Keratinocyte (primary cell): ENCODE results near the gene ALG14. TPM values are rescaled to one million over a fixed set of nuclear protein-coding genes. Genes with fewer than 3 reads are reported as not detected.

ENCODE experiments used
- DNase-seq: peaks from one replicate; pipeline ENCODE4 v3.0.0-alpha.2; 2011; ENCODE audit warnings: low read depth, missing footprints, low spot score
- FAIRE-seq: peaks from 2 replicates; lab custom pipeline; 2011; peaks lifted over from hg19 to GRCh38; lab: Jason Lieb, UNC
- H2AFZ ChIP-seq: 2 replicates; pipeline ENCODE4 v1.6.0; 2012; ENCODE audit warnings: low read length, control low read depth, inconsistent platforms; ENCODE audit not compliant: control insufficient read depth
- H3K27ac ChIP-seq: 2 replicates; pipeline ENCODE4 v1.5.1; 2011; ENCODE audit warnings: low read length; ENCODE audit not compliant: control insufficient read depth, insufficient read depth
- H3K27me3 ChIP-seq: 3 replicates; pipeline ENCODE4 v1.6.0; 2011; ENCODE audit warnings: low read length; ENCODE audit not compliant: control insufficient read depth, insufficient read depth; ENCODE audit errors: extremely low read depth
- H3K36me3 ChIP-seq, 2 experiments: 2 replicates in 1 of 2; 3 replicates in 1 of 2; pipeline ENCODE4 v1.5.1; 2011; ENCODE audit warnings: low read length in 2 of 2, mild to moderate bottlenecking in 1 of 2; ENCODE audit not compliant: control insufficient read depth in 2 of 2, insufficient read depth in 2 of 2; ENCODE audit errors: extremely low read depth in 1 of 2
- H3K4me1 ChIP-seq: 3 replicates; pipeline ENCODE4 v1.5.1; 2011; ENCODE audit warnings: low read length; ENCODE audit not compliant: control insufficient read depth, insufficient read depth; ENCODE audit errors: extremely low read depth
- H3K4me2 ChIP-seq: 3 replicates; pipeline ENCODE4 v1.6.0; 2011; ENCODE audit warnings: low read depth, low read length; ENCODE audit not compliant: control insufficient read depth, insufficient read depth; ENCODE audit errors: extremely low read depth
- H3K4me3 ChIP-seq, 3 experiments: fragments of 200-600 bp in 1 of 3; sonication (generic) in 1 of 3; 2 replicates in 2 of 3; 3 replicates in 1 of 3; pipeline ENCODE4 v1.5.1; 2011 to 2016; ENCODE audit warnings: low read length in 3 of 3, mild to moderate bottlenecking in 3 of 3, control low read depth in 2 of 3, inconsistent platforms in 1 of 3, low read depth in 1 of 3, mixed read lengths in 1 of 3, mixed run types in 1 of 3, moderate library complexity in 1 of 3; ENCODE audit not compliant: control insufficient read depth in 2 of 3, insufficient read depth in 2 of 3; ENCODE audit errors: extremely low read depth in 1 of 3
- H3K79me2 ChIP-seq: 2 replicates; pipeline ENCODE4 v1.6.0; 2012; ENCODE audit warnings: low read length; ENCODE audit not compliant: control insufficient read depth, insufficient read depth
- H3K9ac ChIP-seq: 3 replicates; pipeline ENCODE4 v1.6.0; 2011; ENCODE audit warnings: low read length; ENCODE audit not compliant: control insufficient read depth, insufficient read depth; ENCODE audit errors: extremely low read depth
- H3K9me1 ChIP-seq: 3 replicates; pipeline ENCODE4 v1.6.0; 2011; ENCODE audit warnings: low read length; ENCODE audit not compliant: control insufficient read depth, insufficient read depth; ENCODE audit errors: extremely low read depth
- H3K9me3 ChIP-seq: 2 replicates; pipeline ENCODE4 v1.5.1; 2012; ENCODE audit warnings: low read depth, low read length; ENCODE audit not compliant: control insufficient read depth
- H4K20me1 ChIP-seq: 3 replicates; pipeline ENCODE4 v1.6.0; 2011; ENCODE audit warnings: low read length; ENCODE audit not compliant: control insufficient read depth, insufficient read depth; ENCODE audit errors: extremely low read depth
- CTCF ChIP-seq, 3 experiments: IDR thresholded peaks in 1 of 3; conservative IDR thresholded peaks in 1 of 3; optimal IDR thresholded peaks in 1 of 3; 2 replicates in 2 of 3; 3 replicates in 1 of 3; pipeline versions ENCODE3 to v1.5.1; 2011; ENCODE audit warnings: low read length in 3 of 3, mild to moderate bottlenecking in 3 of 3, moderate library complexity in 2 of 3, control low read depth in 1 of 3, inconsistent platforms in 1 of 3; ENCODE audit not compliant: insufficient read depth in 2 of 3; ENCODE audit errors: extremely low read depth in 1 of 3
- EZH2 ChIP-seq: IDR thresholded peaks from one replicate; pipeline ENCODE4 v1.6.1; 2012; ENCODE audit warnings: inconsistent platforms, mild to moderate bottlenecking, low read length, moderate library complexity
- dilution Hi-C: fragments of 300-500 bp; cut with MboI; formaldehyde crosslinking; loops from one replicate; pipeline ENCODE4 v1.7.0; 2020; ENCODE audit warnings: low sequenced_read_pairs; ENCODE audit not compliant: extremely low pct_ligation_motif_present
- polyA plus RNA-seq, 5 experiments: library from polyadenylated mRNA; depleted of rRNA in 3 of 5; stranded (reverse) in 3 of 5; stranded (forward) in 1 of 5; unstranded in 1 of 5; fragments of >200 nt; gene quantifications; 1 replicate in 1 of 5; 2 replicates in 3 of 5; 3 replicates in 1 of 5; pipeline versions ENCODE4 v1.2.1 to v1.2.3, GENCODE V29; 2011 to 2012; ENCODE audit warnings: missing spikeins in 2 of 5, low read depth in 1 of 5, low replicate concordance in 1 of 5

Gene ALG14
- polyA plus RNA-seq, 1 donor (not counting 4 experiments of a cell fraction or from before 2014, with no cell fraction given): 4.6 TPM

GRCh38 chr1:94947437-94947836, 125.3 kb downstream of the ALG14 start:
- H2AFZ ChIP-seq: no peak overlapping the region

DNA sequence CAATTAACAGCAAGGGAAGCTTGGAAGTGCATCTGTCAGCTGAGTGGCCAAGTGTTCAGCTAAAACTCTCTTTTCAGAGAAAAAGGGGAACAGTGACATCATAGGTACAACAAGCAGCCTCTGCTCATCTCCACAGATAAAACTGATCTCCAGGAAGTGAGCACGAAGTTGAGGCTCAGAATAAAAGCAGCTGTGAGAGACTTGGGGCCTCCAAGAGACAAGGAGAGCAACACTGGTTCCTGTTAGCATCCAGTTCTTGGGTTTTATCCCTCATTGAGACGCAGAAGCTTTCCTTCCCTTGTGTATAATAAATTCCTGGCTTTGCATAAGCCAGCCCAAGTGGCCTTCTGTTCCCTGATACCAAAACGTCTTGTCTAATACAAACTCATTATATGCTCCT, 125.9 kb downstream of the ALG14 start:
- no peak for FAIRE-seq
- H3K79me2 ChIP-seq: no peaks in the 10 kb centered on the region

More at GRCh38 chr1:94947437-94947836, 125.3 kb downstream of the ALG14 start:
- Histone ChIP-seq H3K27ac (no peak overlapping the region), H3K4me1 (peaks cover 18% of the 10 kb centered on the region), H3K4me3 (no peak overlapping the region), H3K9ac (no peak overlapping the region), H3K4me2 (no peak overlapping the region), H3K79me2 (no peaks in the 10 kb centered on the region), H4K20me1 (no peaks in the 10 kb centered on the region), H3K9me3 (no peaks in the 10 kb centered on the region), H3K9me1 (no peaks in the 10 kb centered on the region), H3K36me3 (no peaks in the 10 kb centered on the region), H3K27me3 (no peaks in the 10 kb centered on the region)
- dilution Hi-C loops: no loop called here
- DNase-seq (no peak), FAIRE-seq (no peak)
- no peak for TF ChIP-seq CTCF (optimal IDR thresholded peaks at IDR 0.05 in 1 of 3, IDR thresholded peaks at IDR 0.05 in 1 of 3, conservative IDR thresholded peaks at IDR 0.05 in 1 of 3; ENCODE audit: extremely low read depth in 1 of 3, insufficient read depth in 2 of 3, low read length in 3 of 3)
- TF ChIP-seq EZH2: no peak

More for the DNA sequence above, 125.9 kb downstream of the ALG14 start:
- Histone ChIP-seq H3K4me2 (no peak overlapping the region), H3K27ac (no peak overlapping the region), H3K9me3 (no peaks in the 10 kb centered on the region), H3K27me3 (no peaks in the 10 kb centered on the region), H3K4me1 (peaks cover 17% of the 10 kb centered on the region), H4K20me1 (no peaks in the 10 kb centered on the region), H3K9me1 (no peaks in the 10 kb centered on the region), H3K4me3 (no peak overlapping the region), H3K36me3 (no peaks in the 10 kb centered on the region), H3K9ac (no peak overlapping the region), H2AFZ (no peak overlapping the region)
- DNase-seq: no peak
- TF ChIP-seq EZH2 (no peak), CTCF (optimal IDR thresholded peaks at IDR 0.05 in 1 of 3, IDR thresholded peaks at IDR 0.05 in 1 of 3, conservative IDR thresholded peaks at IDR 0.05 in 1 of 3; ENCODE audit: extremely low read depth in 1 of 3, insufficient read depth in 2 of 3, low read length in 3 of 3) (no peak)
- dilution Hi-C loops: no loop called here
